Stimulated activated CD8-positive, alpha-beta memory T cell treated with anti-CD3 and anti-CD28 coated beads, Interleukin-4, amount 100 ng/mL, for 1 hour (primary cell): ENCODE measurements around the gene AIG1.
"Not testable (repeated sequence)": the region's sequence is repeated elsewhere in the genome, so short reads cannot be mapped to it uniquely, and the experiment has no call there.

Experiments used
- DNase-seq, 2 donors: peaks; one replicate each; pipeline ENCODE4 v3.0.0-alpha.2; 2020; ENCODE audit warnings: low read depth in 2 of 2, low spot score in 1 of 2

Gene AIG1

DNA sequence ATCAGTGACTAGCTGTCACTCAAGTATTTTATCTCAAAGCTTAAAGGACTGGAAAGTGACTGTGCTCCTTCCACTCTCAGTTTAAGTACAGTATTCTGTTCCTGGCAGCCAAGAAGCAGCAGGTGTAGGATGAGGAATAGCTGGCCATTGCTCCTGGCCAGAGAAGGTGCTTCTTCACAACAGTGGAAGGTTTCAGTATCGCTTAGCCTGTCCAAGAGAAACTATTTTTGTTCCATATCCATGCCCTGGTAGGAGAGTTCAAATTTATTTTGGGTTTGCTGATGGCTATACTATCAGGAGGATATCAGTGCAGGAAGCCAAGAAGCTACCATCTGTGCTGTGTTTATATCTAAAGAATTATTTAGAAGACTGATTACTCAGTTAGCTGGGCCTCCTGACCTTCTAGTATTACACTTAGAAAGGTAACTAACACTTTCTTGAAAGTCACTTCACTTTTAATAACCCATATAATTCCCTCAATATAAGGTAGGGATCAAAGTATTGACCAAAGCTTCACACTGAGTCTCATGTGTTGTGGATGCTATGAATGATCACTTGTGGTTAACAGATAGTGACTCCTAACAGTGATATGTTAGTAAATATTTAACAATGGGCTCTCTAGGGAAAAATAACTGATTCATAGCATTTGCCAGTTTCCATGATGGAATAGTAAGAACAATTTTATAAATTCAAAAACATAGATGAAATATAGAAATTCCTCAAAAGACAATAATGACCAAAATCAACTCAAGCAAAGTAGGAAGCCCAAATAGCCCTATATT lies 99.9 kb downstream of the AIG1 start:
- no peak for DNase-seq

DNA sequence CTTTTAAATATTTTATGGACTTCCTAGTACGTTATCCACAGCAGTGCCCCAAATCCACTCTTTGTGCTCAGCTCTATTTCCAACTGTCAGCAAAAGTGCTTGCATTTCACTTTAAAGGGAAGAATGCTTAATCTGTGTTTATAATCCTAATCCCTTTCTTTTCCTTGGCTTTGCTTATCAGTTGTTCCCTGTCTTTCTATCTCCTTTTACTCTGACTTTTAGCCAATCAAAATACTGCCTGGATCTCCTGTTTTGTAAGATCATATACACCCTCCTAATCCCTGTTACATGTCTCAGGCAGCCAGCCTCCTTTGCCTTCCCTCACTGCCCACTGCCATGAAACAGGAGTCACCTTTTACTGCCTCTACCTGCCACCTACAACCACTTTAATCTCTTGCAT lies 102.9 kb downstream of the AIG1 start:
- no peak for DNase-seq

DNA sequence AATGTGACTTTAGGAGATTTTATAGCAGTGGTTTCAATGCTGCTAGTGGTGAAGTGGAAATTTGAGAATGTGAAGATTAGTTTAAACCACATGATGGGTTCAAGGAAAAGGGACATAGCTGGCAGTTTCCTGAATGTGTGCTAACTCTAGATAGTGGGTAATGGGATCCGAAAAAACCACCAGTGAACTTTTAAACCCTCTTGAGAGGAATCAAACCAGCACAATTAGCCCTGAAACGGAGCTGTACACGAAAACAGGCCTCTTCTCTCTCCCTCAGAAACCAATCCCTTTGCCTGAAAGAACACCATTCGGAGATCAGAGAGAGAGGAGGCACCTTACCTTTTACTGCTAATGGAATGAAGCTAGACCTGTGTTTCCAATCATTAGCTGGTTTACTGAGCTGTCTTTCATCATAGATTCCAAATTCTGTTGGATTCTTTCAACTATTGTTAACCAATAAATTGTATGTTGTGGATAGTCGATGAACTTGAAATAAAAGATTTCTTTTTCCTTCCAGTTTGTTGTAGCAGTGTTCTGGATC lies 103.9 kb downstream of the AIG1 start:
- DNase-seq: no peak

DNA sequence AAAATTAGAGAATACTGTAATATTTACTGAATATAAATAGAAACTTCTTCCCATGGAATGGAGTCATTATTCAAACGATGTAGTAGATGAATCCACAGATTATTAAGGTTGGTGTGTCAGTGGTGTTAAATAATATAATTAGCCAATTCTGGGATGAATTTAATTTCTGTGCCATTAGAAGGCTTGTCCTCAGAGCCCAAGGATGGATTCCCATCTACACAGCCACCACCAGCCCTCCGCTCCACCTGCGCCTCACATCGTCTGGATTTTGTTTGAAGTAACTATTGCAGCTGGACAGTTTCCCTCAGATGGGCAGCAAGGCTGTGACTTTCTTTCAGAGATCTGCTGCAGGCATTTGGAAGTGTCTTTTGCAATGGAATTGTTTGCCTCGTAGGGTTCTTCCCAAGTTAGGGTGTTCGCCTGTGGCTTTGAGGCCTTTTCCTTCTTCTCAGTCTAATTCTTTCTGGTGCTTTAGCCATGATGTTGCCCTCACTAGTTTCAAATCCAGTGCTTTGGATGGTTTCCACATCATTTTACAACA lies 104.7 kb downstream of the AIG1 start:
- no peak for DNase-seq

DNA sequence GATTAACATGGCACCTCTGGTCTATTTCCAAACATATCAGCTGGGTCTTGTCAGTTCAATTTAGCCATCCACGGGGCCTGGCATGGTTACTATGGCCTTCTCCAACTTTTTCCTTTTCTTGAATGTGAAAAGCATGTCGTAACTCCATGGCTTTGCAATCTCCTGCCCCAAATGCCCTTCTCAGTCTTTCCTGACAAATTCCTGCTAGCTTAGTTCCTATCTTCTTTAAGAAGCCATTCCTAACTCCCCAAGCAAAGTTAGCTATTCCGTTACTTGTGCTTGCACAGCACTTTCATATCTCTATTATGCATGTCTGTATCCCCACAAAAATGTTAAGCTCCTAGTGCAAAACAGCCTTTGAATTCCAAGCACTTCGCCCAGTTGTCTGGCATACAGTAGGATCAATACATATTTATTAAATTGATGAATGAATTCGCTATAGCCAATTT lies 105.6 kb downstream of the AIG1 start:
- no peak for DNase-seq

DNA sequence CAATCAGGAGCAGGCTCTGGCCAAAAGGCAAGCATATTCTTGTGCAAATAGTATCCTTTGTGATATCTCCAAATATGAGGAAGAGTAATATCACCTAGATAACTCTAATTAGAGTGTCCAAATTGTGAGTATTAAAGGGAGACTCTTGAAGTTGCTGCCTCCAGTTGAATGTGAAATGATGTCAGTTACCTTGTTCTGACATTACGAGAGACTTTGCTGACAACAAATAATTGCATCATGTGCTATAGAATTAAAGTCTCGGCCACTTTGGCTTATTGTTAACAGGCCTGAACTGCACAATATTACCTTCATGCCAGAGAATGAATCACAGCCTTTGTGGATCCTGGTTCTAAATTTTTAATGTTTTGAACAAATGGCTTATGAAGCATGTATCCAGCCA lies 106.5 kb downstream of the AIG1 start:
- no peak for DNase-seq

DNA sequence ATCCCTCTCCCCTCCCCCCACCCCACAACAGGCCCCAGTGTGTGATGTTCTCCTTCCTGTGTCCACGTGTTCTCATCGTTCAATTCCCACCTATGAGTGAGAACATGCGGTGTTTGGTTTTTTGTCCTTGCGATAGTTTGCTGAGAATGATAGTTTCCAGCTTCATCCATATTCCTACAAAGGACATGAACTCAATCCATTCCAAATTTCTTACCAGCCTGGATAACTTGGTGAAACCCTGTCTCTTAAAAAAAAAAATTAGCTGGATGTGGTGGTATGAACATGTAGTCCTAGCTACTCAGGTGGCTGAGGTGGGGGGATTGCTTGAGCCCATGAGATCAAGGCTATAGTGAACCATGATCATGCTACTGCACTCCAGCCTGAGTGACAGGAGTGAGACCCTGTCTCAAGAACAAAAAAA lies 107.7 kb downstream of the AIG1 start:
- DNase-seq: not testable (repeated sequence)

DNA sequence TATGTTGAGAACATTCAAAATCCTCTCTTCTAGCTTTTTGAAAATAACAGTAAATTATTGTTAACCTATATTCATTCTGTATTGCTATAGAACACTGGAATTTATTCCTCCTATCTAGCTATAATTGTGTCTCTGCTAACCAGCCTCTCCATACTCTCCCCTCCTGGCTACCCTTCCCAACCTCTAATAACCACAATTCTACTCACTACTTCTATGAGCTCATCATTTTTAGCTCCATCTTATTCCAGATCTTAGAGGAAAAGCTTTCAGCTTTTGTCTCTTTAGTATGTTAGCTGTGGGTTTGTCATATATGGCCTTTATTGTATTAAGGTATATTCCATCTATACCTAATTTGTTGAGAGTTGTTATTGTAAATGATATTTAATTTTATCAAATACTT lies 108.8 kb downstream of the AIG1 start:
- no peak for DNase-seq

DNA sequence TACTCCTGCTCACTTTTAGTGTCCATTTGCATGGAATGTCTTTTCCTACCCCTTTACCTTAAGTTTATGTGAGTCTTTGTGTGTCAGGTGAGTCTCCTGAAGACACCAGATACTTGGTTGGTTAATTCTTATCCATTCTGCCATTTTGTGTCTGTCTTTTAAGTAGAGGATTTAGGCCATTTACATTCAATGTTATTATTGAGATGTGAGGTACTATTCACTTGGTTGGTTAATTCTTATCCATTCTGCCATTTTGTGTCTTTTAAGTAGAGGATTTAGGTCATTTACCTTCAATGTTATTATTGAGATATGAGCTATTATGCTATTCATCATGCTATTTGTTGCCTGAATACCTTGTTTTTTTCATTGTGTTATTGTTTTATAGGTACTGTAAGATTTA lies 113.8 kb downstream of the AIG1 start:
- DNase-seq: no peak

DNA sequence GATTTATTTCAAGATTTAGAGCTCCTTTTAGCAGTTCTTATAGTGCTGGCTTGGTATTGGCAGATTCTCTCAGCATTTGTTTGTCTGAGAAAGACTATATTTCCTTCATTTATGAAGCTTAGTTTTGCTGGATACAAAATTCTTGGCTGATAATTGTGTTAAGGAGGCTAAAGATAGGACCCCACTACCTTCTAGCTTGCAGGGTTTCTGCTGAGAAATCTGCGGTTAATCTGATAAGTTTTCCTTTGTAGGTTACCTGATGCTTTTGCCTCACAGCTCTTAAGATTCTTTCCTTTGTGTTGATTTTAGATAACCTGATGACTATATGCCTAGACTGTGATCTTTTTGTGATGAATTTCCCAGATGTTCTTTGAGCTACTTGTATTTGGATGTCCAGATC lies 114.3 kb downstream of the AIG1 start:
- no peak for DNase-seq

DNA sequence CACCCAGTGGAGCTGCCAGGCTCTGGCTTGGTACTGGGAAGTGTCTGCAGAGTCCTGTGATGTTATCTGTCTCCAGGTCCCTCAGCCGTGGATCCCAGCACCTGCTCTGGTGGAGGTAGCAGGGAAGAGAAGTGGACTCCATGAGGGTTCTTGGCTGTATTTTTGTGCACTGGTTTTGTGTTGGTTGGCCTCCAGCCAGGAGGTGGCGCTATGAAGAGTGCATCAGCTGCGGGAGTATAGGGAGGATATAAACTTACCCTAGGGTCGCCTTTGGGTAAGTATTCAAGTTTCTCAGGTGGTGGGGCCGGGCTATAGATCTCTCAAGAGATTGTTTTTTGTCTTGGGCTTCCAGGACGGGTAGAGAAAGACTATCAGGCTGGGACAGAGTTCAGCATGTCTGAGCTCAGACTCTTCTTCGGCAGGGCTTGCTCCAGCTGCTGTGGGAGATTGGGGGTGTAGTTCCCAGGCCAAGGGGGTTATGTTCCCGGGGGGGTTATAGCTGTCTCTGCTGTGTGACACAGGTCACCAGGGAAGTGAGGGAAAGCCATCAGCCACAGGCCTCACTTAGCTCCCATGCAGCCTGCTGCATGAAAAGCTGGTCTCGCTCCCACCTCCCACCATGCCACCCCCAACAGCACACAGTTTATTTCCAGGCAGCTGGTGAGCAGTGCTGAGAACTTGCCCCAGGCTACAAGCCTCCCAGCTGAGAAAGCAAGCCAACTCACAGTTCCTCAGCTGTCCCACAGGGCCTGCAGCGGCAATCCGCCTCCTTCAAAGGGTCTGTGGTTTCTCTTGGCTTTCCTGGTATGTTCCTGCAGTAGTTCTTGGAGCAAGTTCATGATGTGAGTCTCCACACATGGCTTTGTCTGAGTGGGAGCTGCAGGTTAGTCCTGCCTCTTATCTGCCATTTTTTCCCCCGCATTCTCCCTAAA lies 115.7 kb downstream of the AIG1 start:
- no peak for DNase-seq

DNA sequence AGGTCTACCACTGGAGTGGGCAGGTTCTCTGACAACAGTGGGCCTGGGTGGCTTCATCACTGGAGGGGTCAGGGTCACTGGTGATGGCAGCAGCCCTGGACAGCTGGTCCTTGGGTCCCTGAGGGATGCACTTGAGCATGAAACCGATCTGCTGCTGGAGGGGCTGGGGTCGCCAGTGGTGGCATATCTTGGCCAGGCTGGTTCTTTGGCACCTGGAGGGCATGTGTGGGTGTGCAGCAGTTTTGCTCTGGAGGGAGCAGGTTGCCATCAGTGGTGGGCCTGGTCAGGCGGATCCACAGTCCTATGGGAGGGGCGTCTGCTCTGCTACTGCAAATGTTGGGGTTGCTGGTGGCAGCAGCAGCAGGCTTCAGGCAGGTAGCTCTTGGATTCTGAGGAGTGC lies 117.0 kb downstream of the AIG1 start:
- DNase-seq: no peak

DNA sequence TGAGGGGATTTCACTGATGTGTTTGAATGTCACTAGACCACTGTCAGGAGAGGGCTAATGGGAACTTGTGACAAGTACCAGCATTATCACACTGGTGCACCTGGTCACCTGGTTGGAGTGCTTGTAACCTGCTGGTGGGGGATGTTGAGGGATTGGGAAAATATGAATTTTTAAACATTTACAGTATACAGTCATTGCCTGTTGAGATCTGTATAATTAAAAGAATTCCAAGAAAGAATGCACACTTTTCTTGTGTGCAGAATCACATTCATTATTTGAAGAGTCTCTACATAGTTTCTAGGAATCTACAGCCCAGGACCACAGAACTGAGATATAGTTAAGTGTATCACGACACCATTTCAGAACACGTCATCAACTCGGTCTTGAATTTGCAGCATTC lies 118.4 kb downstream of the AIG1 start:
- DNase-seq: no peak

DNA sequence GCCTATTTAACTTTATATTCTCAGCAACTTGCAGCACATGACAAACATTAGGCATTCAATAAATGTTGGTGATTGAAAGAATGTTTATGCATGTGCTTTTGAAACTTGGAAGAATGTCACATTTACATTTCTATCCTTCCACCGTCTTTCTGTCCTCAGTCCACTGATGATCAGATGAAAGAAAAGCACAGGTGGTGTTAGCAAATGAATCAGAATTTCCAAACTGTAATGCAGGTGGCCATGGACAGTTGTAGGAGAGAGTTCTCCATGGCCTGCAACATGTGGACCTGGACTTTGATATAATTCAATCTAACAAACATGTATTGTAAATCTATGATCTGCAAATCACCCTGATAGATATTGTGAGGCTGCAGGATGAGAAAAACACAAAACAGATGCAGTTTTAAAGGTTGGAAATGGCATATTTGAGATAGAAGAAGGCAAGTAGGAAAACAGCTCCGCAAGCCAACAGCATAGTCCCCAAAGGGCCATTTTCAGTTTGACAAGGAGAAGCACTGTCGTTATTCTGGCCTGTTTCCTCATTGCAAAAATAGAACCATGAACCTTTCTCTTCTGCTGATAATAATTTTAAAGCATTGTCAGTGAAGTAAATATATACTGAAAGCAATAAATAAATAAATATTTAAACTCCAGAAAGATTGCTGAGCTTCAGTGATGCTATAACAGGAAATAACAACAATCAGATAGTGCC lies 119.4 kb downstream of the AIG1 start:
- no peak for DNase-seq

DNA sequence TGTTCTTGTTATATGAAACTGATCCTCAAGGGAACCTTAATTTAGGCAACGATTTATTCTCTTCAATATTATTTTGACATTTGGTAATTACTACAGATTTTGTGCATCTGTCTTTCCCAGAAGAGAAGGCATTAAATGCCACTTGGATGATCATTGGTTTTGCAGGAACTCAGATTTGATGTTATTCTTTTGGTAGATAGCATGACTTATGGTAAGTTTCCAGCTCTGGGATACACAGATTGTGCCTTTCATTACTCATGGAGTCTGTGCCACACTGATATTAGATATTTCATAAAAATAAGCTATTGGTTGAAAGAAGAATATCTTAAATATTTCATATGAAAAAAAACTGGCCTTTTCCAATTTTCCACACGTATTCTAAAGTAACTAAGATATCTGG lies 120.1 kb downstream of the AIG1 start:
- no peak for DNase-seq

DNA sequence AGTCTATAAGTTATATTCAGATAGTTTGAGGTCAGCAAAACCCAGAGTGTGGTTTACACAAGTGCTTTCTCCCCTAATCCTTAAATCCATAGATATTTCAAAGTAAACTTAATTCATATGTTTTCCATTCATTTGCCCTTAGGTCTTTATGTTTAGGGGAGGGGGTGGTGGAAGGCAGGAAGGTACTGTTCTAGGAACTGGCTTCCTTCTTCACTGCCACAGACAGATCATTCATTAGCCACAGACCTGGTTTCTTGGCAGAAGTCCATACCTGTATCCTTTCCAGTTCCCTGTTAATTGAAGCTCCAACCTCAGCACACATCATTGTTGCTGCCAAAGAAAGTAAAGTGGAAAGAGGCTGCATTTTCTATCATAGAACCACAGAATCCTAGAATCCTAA lies 123.0 kb downstream of the AIG1 start:
- DNase-seq: no peak

DNA sequence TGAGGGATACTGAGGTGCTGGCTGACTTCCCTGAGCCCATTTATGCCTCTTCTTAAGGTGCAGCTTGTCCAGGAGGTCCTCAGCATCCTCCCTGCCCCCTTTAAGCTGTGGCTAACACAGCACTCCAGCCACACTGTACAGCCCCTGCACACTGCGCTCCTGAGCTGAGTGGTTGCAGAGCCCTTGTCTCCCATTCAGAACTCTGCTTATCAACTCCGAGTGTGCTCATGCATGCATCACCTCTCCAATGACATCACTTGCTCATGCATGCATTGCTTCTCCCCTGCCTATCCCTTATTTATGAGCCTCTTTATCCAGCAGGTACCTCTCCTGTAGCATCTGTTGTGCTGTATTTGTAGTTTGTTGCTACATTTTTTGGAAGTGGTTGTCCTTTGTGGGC lies 124.6 kb downstream of the AIG1 start:
- DNase-seq: no peak

DNA sequence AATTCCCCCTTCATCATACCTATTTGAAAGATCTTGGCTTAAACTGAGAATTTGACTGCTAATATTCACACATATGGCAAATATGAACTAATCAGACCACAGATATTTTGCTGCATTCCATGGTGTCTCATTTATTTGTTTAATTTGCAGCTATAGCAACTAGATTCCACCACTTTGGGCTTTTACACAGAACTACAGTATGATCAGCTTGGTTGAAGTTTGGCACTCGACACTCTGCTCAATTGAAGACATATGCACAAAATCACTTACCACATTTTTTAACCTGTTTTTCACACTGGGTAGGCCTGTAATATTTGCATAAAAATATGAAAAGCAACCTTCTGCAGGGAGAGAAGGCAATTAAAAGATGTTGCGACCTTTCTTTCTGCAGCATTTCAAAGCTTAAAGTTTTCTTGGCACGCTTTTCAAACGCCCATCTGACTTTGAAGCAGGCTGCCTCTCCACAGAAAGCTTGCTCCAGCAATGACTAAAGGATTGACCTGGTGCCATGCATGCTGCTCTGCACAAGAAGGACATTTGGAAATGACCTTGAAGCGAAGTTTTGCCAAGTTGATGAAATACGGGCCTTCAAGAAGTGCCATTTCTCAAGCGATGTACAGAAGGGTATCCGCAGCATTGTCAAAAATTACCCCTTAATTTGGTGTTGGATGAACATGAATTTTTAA lies 126.7 kb downstream of the AIG1 start:
- no peak for DNase-seq

DNA sequence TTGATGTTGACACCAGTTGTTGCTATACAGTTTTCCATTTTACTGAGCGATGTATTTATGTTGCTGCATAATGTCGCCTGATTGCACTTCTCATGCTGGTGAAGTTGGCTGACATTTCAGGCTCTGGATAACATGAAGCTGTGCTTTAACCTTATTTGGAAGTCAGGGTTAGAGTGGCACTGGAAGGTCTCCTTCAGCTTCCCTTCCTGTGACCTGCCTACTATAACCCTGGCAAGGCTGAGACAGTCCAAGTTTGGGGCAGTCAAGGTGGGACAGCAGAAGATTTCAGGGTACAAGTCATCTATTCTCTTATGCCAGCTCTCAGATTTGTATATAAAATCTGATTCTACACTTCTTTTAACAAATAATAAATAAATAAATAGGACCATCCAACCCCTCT lies 127.6 kb downstream of the AIG1 start:
- no peak for DNase-seq

DNA sequence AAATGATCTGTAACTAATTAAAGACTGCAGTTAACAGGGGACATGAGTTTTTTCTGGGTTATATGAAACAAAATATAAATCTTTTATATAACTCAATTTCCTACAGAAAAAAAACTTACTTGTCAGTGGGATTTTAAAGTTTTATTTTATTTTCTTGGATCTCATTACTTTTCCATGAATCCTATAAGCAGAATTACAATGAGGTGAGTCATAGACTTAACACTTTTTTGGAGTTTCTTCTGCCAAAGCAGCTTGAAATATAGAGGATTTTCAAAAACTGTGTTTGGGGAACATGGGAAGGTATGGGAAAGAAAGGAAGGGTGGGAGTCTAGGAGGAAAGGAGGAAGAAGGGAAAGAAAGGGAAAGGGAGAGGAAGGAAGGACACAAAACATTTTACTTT lies 130.7 kb downstream of the AIG1 start:
- no peak for DNase-seq

DNA sequence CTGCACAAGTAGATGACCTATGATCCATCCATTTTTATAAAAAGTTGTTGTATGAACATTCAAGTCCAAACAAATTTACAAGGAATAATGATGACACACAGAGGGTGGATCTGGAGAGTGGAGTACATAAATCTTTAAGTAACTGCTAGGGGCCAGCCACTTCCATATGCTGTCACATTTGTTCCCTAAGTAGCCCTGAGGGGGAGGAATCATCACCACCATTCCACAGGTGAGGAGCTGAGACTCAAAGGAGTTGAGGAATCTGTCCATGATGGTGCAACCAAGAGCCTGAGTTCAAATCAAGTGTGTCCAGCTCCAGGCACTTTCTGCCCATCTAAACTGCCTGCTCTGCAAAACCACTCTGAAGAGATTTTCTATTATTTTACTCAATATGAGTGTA lies 132.1 kb downstream of the AIG1 start:
- no peak for DNase-seq
